Keratinocyte (primary cell): ENCODE measurements around the gene USH2A.

ENCODE experiments used
- CTCF ChIP-seq, 3 experiments: IDR thresholded peaks in 1 of 3; conservative IDR thresholded peaks in 1 of 3; optimal IDR thresholded peaks in 1 of 3; 2 replicates in 2 of 3; 3 replicates in 1 of 3; pipeline versions ENCODE3 to v1.5.1; 2011; ENCODE audit warnings: low read length in 3 of 3, mild to moderate bottlenecking in 3 of 3, moderate library complexity in 2 of 3, control low read depth in 1 of 3, inconsistent platforms in 1 of 3; ENCODE audit not compliant: insufficient read depth in 2 of 3; ENCODE audit errors: extremely low read depth in 1 of 3
- EZH2 ChIP-seq: IDR thresholded peaks from one replicate; pipeline ENCODE4 v1.6.1; 2012; ENCODE audit warnings: inconsistent platforms, mild to moderate bottlenecking, low read length, moderate library complexity

- TF ChIP-seq CTCF (optimal IDR thresholded peaks at IDR 0.05 in 1 of 3, IDR thresholded peaks at IDR 0.05 in 1 of 3, conservative IDR thresholded peaks at IDR 0.05 in 1 of 3; ENCODE audit: extremely low read depth in 1 of 3, insufficient read depth in 2 of 3, low read length in 3 of 3) (no peak), EZH2 (no peak)
Measured at GRCh38 chr1:216261631-216262030, 161.6 kb downstream of the USH2A start.
